ENCODE measurements around the gene MED13.

DNA sequence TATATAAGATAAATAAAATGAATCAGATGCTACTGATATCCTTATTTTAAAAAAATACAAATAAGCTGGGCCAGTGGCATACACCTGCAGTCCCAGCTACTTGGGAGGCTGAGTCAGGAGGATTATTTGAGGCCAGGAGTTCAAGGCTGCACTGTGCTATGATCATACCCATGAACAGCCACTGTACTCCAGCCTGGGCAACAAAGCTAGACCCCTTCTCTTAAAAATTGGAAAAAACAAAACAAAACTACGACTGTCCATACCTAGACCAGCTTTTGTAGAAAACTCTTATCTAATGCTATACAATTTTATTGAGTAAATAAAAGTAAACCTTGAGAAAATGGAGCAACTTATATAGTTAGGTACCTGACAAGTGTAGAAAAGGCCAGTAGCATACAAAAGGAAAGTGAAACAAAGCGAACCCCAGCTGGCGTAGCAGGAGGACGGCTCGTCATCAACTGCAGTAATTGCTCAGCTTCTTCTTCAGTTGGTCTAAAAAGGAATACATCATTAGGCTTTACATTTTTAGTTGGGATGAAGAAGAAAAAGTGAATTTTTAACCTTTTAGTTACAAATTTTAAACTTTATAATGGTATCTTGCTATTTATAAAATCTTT is 160.9 kb downstream of the MED13 start:
- TF ChIP-seq CEBPB (IDR thresholded peaks at IDR 0.05) (no peak), TCF12 (IDR thresholded peaks at IDR 0.05; ENCODE audit: low read depth) (no peak), ZBTB7A (IDR thresholded peaks at IDR 0.05; ENCODE audit: low read depth) (no peak), NFIC (IDR thresholded peaks at IDR 0.05) (no peak), FOXM1 (IDR thresholded peaks at IDR 0.05; ENCODE audit: borderline replicate concordance, low read depth) (no peak), RAD21 (IDR thresholded peaks at IDR 0.05; ENCODE audit: low read depth) (no peak), TAF1 (IDR thresholded peaks at IDR 0.05; ENCODE audit: low read depth) (no peak), CREB1 (IDR thresholded peaks at IDR 0.05; ENCODE audit: low read depth) (no peak)
- TF ChIP-seq, protein P1, sequence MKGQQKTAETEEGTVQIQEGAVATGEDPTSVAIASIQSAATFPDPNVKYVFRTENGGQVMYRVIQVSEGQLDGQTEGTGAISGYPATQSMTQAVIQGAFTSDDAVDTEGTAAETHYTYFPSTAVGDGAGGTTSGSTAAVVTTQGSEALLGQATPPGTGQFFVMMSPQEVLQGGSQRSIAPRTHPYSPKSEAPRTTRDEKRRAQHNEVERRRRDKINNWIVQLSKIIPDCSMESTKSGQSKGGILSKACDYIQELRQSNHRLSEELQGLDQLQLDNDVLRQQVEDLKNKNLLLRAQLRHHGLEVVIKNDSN (IDR thresholded peaks at IDR 0.05) = no peak
- TF ChIP-seq, protein P2, sequence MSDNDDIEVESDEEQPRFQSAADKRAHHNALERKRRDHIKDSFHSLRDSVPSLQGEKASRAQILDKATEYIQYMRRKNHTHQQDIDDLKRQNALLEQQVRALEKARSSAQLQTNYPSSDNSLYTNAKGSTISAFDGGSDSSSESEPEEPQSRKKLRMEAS (IDR thresholded peaks at IDR 0.05) = no peak

Measured in Ishikawa (cell line).